Measurements from ENCODE around the gene ZMIZ1.

The ZMIZ1 gene

GRCh38 chr10:79068562-79069324 is at the start of gene ZMIZ1:
TSS of gene ZMIZ1 (plus strand) at chr10:79068966. CDS start at chr10:79201633, 132,667 bp downstream.
- peak; percentile 74 to 75 for DNase-seq

- no peak for DNase-seq
These were observed 49.2 kb upstream of the ZMIZ1 start for GRCh38 chr10:79019441-79020014.

GRCh38 chr10:79020015-79020491 is 48.7 kb upstream of the ZMIZ1 start:
- DNase-seq: no peak

- no peak for DNase-seq
These were observed 48.2 kb upstream of the ZMIZ1 start for GRCh38 chr10:79020605-79021004.

GRCh38 chr10:79021331-79021907 is 47.3 kb upstream of the ZMIZ1 start:
- no peak for DNase-seq

- no peak for DNase-seq
These were observed 46.7 kb upstream of the ZMIZ1 start for GRCh38 chr10:79021948-79022499.

GRCh38 chr10:79022565-79023230 is 46.1 kb upstream of the ZMIZ1 start:
- DNase-seq: no peak

- no peak for DNase-seq
These were observed 45.3 kb upstream of the ZMIZ1 start for GRCh38 chr10:79023240-79024162.

- DNase-seq: no peak
These were observed 44.5 kb upstream of the ZMIZ1 start for GRCh38 chr10:79024296-79024695.

GRCh38 chr10:79024720-79025198 is 44.0 kb upstream of the ZMIZ1 start:
- no peak for DNase-seq

- no peak for DNase-seq
These were observed 43.5 kb upstream of the ZMIZ1 start for GRCh38 chr10:79025199-79025832.

- no peak for DNase-seq
These were observed 42.4 kb upstream of the ZMIZ1 start for GRCh38 chr10:79026341-79026761.

GRCh38 chr10:79026806-79027146 is 42.0 kb upstream of the ZMIZ1 start:
- no peak for DNase-seq

- no peak for DNase-seq
These were observed 41.4 kb upstream of the ZMIZ1 start for GRCh38 chr10:79027147-79028055.

- no peak for DNase-seq
These were observed 40.7 kb upstream of the ZMIZ1 start for GRCh38 chr10:79028056-79028430.

GRCh38 chr10:79028451-79029010 is 40.2 kb upstream of the ZMIZ1 start:
- no peak for DNase-seq

- no peak for DNase-seq
These were observed 39.0 kb upstream of the ZMIZ1 start for GRCh38 chr10:79029478-79030390.

- DNase-seq: no peak
These were observed 38.1 kb upstream of the ZMIZ1 start for GRCh38 chr10:79030705-79031104.

GRCh38 chr10:79031723-79032122 is 37.0 kb upstream of the ZMIZ1 start:
- no peak for DNase-seq

Data from stimulated activated CD4-positive, alpha-beta T cell treated with anti-CD3 and anti-CD28 coated beads, Interleukin-2, amount 100 ng/mL, for 48 hours (primary cell).